ENCODE results near the gene CAPN15. TPM values are rescaled to one million over a fixed set of nuclear protein-coding genes. Genes with fewer than 3 reads are reported as not detected.

Gene CAPN15
- total RNA-seq, 1 donor from 2014 or later: 57.4 TPM

GRCh38 chr16:496097-496886 lies 31.2 kb upstream of the CAPN15 start:
- TF ChIP-seq CTCF (IDR thresholded peaks at IDR 0.05; ENCODE audit: unreplicated experiment): no peak
- Mint-ChIP-seq H3K27ac (no peak overlapping the region), H3K4me3 (ENCODE audit: low read depth) (no peak overlapping the region), H3K27me3 (no peaks in the 10 kb centered on the region), H3K9me3 (ENCODE audit: low read depth) (no peaks in the 10 kb centered on the region), H3K36me3 (ENCODE audit: insufficient read depth) (peaks cover 13% of the 10 kb centered on the region), H3K4me1 (ENCODE audit: low read depth) (no peaks in the 10 kb centered on the region)
- DNase-seq (ENCODE audit: low spot score, unreplicated experiment): no peak

GRCh38 chr16:497258-497657 lies 30.3 kb upstream of the CAPN15 start:
- peaks cover 10% of the 10 kb centered on the region for H3K36me3 Mint-ChIP-seq (ENCODE audit: insufficient read depth)
- no peak overlapping the region for H3K27ac Mint-ChIP-seq
- H3K4me1 Mint-ChIP-seq (ENCODE audit: low read depth): no peaks in the 10 kb centered on the region
- H3K27me3 Mint-ChIP-seq: no peaks in the 10 kb centered on the region
- no peak for TF ChIP-seq CTCF (IDR thresholded peaks at IDR 0.05; ENCODE audit: unreplicated experiment)
- no peak overlapping the region for H3K4me3 Mint-ChIP-seq (ENCODE audit: low read depth)
- no peak for DNase-seq (ENCODE audit: low spot score, unreplicated experiment)
- H3K9me3 Mint-ChIP-seq (ENCODE audit: low read depth): no peaks in the 10 kb centered on the region

- Mint-ChIP-seq H3K27me3 (no peaks in the 10 kb centered on the region), H3K4me3 (ENCODE audit: low read depth) (no peak overlapping the region), H3K9me3 (ENCODE audit: low read depth) (no peaks in the 10 kb centered on the region), H3K36me3 (ENCODE audit: insufficient read depth) (peaks cover 7% of the 10 kb centered on the region), H3K4me1 (ENCODE audit: low read depth) (no peaks in the 10 kb centered on the region), H3K27ac (no peak overlapping the region)
- TF ChIP-seq CTCF (IDR thresholded peaks at IDR 0.05; ENCODE audit: unreplicated experiment): no peak
- DNase-seq (ENCODE audit: low spot score, unreplicated experiment): no peak
These were observed 27.6 kb upstream of the CAPN15 start for GRCh38 chr16:499924-500323.

GRCh38 chr16:500709-501108 lies 26.8 kb upstream of the CAPN15 start:
- Mint-ChIP-seq H3K4me1 (ENCODE audit: low read depth) (no peaks in the 10 kb centered on the region), H3K9me3 (ENCODE audit: low read depth) (no peaks in the 10 kb centered on the region), H3K36me3 (ENCODE audit: insufficient read depth) (peaks cover 9% of the 10 kb centered on the region), H3K27me3 (no peaks in the 10 kb centered on the region), H3K4me3 (ENCODE audit: low read depth) (no peak overlapping the region), H3K27ac (no peak overlapping the region)
- DNase-seq (ENCODE audit: low spot score, unreplicated experiment): no peak
- TF ChIP-seq CTCF (IDR thresholded peaks at IDR 0.05; ENCODE audit: unreplicated experiment): no peak

- no peaks in the 10 kb centered on the region for H3K27me3 Mint-ChIP-seq
- H3K4me1 Mint-ChIP-seq (ENCODE audit: low read depth): no peaks in the 10 kb centered on the region
- H3K9me3 Mint-ChIP-seq (ENCODE audit: low read depth): no peaks in the 10 kb centered on the region
- no peak for TF ChIP-seq CTCF (IDR thresholded peaks at IDR 0.05; ENCODE audit: unreplicated experiment)
- no peak for DNase-seq (ENCODE audit: low spot score, unreplicated experiment)
- peak overlapping the region; percentile 62 for H3K27ac Mint-ChIP-seq
- H3K36me3 Mint-ChIP-seq (ENCODE audit: insufficient read depth): peaks cover 7% of the 10 kb centered on the region
- no peak overlapping the region for H3K4me3 Mint-ChIP-seq (ENCODE audit: low read depth)
These were observed 25.2 kb upstream of the CAPN15 start for GRCh38 chr16:502179-502943.

Data from progenitor cell of endocrine pancreas (in vitro differentiated cells).